ENCODE results near the gene RPS6KB1. TPM values are rescaled to one million over a fixed set of nuclear protein-coding genes. Genes with fewer than 3 reads are reported as not detected.
"Not testable (repeated sequence)": the region's sequence is repeated elsewhere in the genome, so short reads cannot be mapped to it uniquely, and the experiment has no call there.

The RPS6KB1 gene
- polyA plus RNA-seq, 4 donors: 6.5 to 25.8 (median 9.8) TPM

- H3K27me3 ChIP-seq (ENCODE audit: control insufficient read depth in 3 of 3, insufficient read depth in 3 of 3, low read length in 3 of 3); H3K4me3 ChIP-seq (ENCODE audit: low read depth in 1 of 3, low read length in 3 of 3); FAIRE-seq; H3K36me3 ChIP-seq (ENCODE audit: control insufficient read depth in 3 of 3, insufficient read depth in 2 of 3, low read depth in 1 of 3, low read length in 3 of 3); H3K9me3 ChIP-seq (ENCODE audit: control insufficient read depth in 2 of 2, insufficient read depth in 1 of 2, low read depth in 1 of 2, low read length in 1 of 2): not testable (repeated sequence)
- Histone ChIP-seq H3K4me1 (ENCODE audit: control insufficient read depth in 3 of 3, insufficient read depth in 2 of 3, low read depth in 1 of 3, low read length in 2 of 3) (peaks cover 3 to 52% (median 10%) of the 10 kb centered on the region in 3 donors), H3K27ac (ENCODE audit: low read depth in 1 of 3, low read length in 2 of 3) (peak overlapping the region in 1 of 3 donors; percentile 51)
- DNase-seq: peak in 1 of 2 donors; percentile 32
- WGBS, 3 donors: 43 to 76% (median 56%) methylated on average over 13 to 15 of the region's 15 CpGs
These were observed 42.6 kb upstream of the RPS6KB1 start for GRCh38 chr17:59850311-59850710.

- Histone ChIP-seq H3K36me3 (ENCODE audit: control insufficient read depth in 3 of 3, insufficient read depth in 2 of 3, low read depth in 1 of 3, low read length in 3 of 3) (no peaks in the 10 kb centered on the region), H3K4me1 (ENCODE audit: control insufficient read depth in 3 of 3, insufficient read depth in 2 of 3, low read depth in 1 of 3, low read length in 2 of 3) (peaks cover 0 to 46% (median 10%) of the 10 kb centered on the region in 3 donors), H3K9me3 (ENCODE audit: control insufficient read depth in 2 of 2, insufficient read depth in 1 of 2, low read depth in 1 of 2, low read length in 1 of 2) (no peaks in the 10 kb centered on the region), H3K4me3 (ENCODE audit: low read depth in 1 of 3, low read length in 3 of 3) (no peak overlapping the region), H3K27ac (ENCODE audit: low read depth in 1 of 3, low read length in 2 of 3) (peak overlapping the region in 2 of 3 donors; percentile 7 to 51), H3K27me3 (ENCODE audit: control insufficient read depth in 3 of 3, insufficient read depth in 3 of 3, low read length in 3 of 3) (no peaks in the 10 kb centered on the region)
- FAIRE-seq (no peak), DNase-seq (no peak)
- WGBS, 3 donors: 56 to 76% (median 70%) methylated on average over 14 of the region's 14 CpGs
These were observed 41.2 kb upstream of the RPS6KB1 start for GRCh38 chr17:59851439-59852375.

GRCh38 chr17:59852847-59853167 is 40.1 kb upstream of the RPS6KB1 start:
- not testable (repeated sequence) for DNase-seq; H3K9me3 ChIP-seq (ENCODE audit: control insufficient read depth in 2 of 2, insufficient read depth in 1 of 2, low read depth in 1 of 2, low read length in 1 of 2); H3K36me3 ChIP-seq (ENCODE audit: control insufficient read depth in 3 of 3, insufficient read depth in 2 of 3, low read depth in 1 of 3, low read length in 3 of 3); FAIRE-seq; H3K27me3 ChIP-seq (ENCODE audit: control insufficient read depth in 3 of 3, insufficient read depth in 3 of 3, low read length in 3 of 3); H3K4me3 ChIP-seq (ENCODE audit: low read depth in 1 of 3, low read length in 3 of 3)
- peaks cover 0 to 38% (median 10%) of the 10 kb centered on the region in 3 donors for H3K4me1 ChIP-seq (ENCODE audit: control insufficient read depth in 3 of 3, insufficient read depth in 2 of 3, low read depth in 1 of 3, low read length in 2 of 3)
- H3K27ac ChIP-seq (ENCODE audit: low read depth in 1 of 3, low read length in 2 of 3): peak overlapping the region in 1 of 3 donors; percentile 77
- WGBS, 3 donors: 97% methylated on average over 7 of the region's 7 CpGs

GRCh38 chr17:59853168-59853918 is 39.6 kb upstream of the RPS6KB1 start:
- Histone ChIP-seq H3K27me3 (ENCODE audit: control insufficient read depth in 3 of 3, insufficient read depth in 3 of 3, low read length in 3 of 3) (no peaks in the 10 kb centered on the region), H3K4me3 (ENCODE audit: low read depth in 1 of 3, low read length in 3 of 3) (no peak overlapping the region), H3K36me3 (ENCODE audit: control insufficient read depth in 3 of 3, insufficient read depth in 2 of 3, low read depth in 1 of 3, low read length in 3 of 3) (no peaks in the 10 kb centered on the region), H3K27ac (ENCODE audit: low read depth in 1 of 3, low read length in 2 of 3) (peak overlapping the region in 1 of 3 donors; percentile 77), H3K9me3 (ENCODE audit: control insufficient read depth in 2 of 2, insufficient read depth in 1 of 2, low read depth in 1 of 2, low read length in 1 of 2) (no peaks in the 10 kb centered on the region), H3K4me1 (ENCODE audit: control insufficient read depth in 3 of 3, insufficient read depth in 2 of 3, low read depth in 1 of 3, low read length in 2 of 3) (peaks cover 0 to 35% (median 10%) of the 10 kb centered on the region in 3 donors)
- peak; percentile 72 to 81 for DNase-seq
- no peak for FAIRE-seq
- 49 to 62% (median 57%) methylated on average over 14 of the region's 14 CpGs for WGBS, 3 donors

- not testable (repeated sequence) for H3K27me3 ChIP-seq (ENCODE audit: control insufficient read depth in 3 of 3, insufficient read depth in 3 of 3, low read length in 3 of 3); H3K9me3 ChIP-seq (ENCODE audit: control insufficient read depth in 2 of 2, insufficient read depth in 1 of 2, low read depth in 1 of 2, low read length in 1 of 2); H3K4me3 ChIP-seq (ENCODE audit: low read depth in 1 of 3, low read length in 3 of 3); DNase-seq; H3K36me3 ChIP-seq (ENCODE audit: control insufficient read depth in 3 of 3, insufficient read depth in 2 of 3, low read depth in 1 of 3, low read length in 3 of 3); FAIRE-seq
- Histone ChIP-seq H3K4me1 (ENCODE audit: control insufficient read depth in 3 of 3, insufficient read depth in 2 of 3, low read depth in 1 of 3, low read length in 2 of 3) (peaks cover 0 to 28% (median 10%) of the 10 kb centered on the region in 3 donors), H3K27ac (ENCODE audit: low read depth in 1 of 3, low read length in 2 of 3) (peak overlapping the region in 1 of 3 donors; percentile 77)
- WGBS, 3 donors: 92 to 95% (median 94%) methylated on average over 10 of the region's 10 CpGs
These were observed 38.8 kb upstream of the RPS6KB1 start for GRCh38 chr17:59853919-59854729.

GRCh38 chr17:59856859-59857794 is 35.8 kb upstream of the RPS6KB1 start:
- Histone ChIP-seq H3K9me3 (ENCODE audit: control insufficient read depth in 2 of 2, insufficient read depth in 1 of 2, low read depth in 1 of 2, low read length in 1 of 2) (no peaks in the 10 kb centered on the region), H3K27ac (ENCODE audit: low read depth in 1 of 3, low read length in 2 of 3) (no peak overlapping the region), H3K4me3 (ENCODE audit: low read depth in 1 of 3, low read length in 3 of 3) (no peak overlapping the region), H3K36me3 (ENCODE audit: control insufficient read depth in 3 of 3, insufficient read depth in 2 of 3, low read depth in 1 of 3, low read length in 3 of 3) (peaks cover 0 to 11% (median 0%) of the 10 kb centered on the region in 3 donors), H3K27me3 (ENCODE audit: control insufficient read depth in 3 of 3, insufficient read depth in 3 of 3, low read length in 3 of 3) (no peaks in the 10 kb centered on the region), H3K4me1 (ENCODE audit: control insufficient read depth in 3 of 3, insufficient read depth in 2 of 3, low read depth in 1 of 3, low read length in 2 of 3) (peaks cover 0 to 22% (median 5%) of the 10 kb centered on the region in 3 donors)
- 76 to 88% (median 85%) methylated on average over 3 of the region's 3 CpGs for WGBS, 3 donors
- DNase-seq (no peak), FAIRE-seq (no peak)

GRCh38 chr17:59858167-59858816 is 34.6 kb upstream of the RPS6KB1 start:
- DNase-seq: no peak
- Histone ChIP-seq H3K27ac (ENCODE audit: low read depth in 1 of 3, low read length in 2 of 3) (no peak overlapping the region), H3K27me3 (ENCODE audit: control insufficient read depth in 3 of 3, insufficient read depth in 3 of 3, low read length in 3 of 3) (no peaks in the 10 kb centered on the region), H3K4me3 (ENCODE audit: low read depth in 1 of 3, low read length in 3 of 3) (no peak overlapping the region), H3K4me1 (ENCODE audit: control insufficient read depth in 3 of 3, insufficient read depth in 2 of 3, low read depth in 1 of 3, low read length in 2 of 3) (peaks cover 0 to 13% (median 0%) of the 10 kb centered on the region in 3 donors), H3K9me3 (ENCODE audit: control insufficient read depth in 2 of 2, insufficient read depth in 1 of 2, low read depth in 1 of 2, low read length in 1 of 2) (no peaks in the 10 kb centered on the region), H3K36me3 (ENCODE audit: control insufficient read depth in 3 of 3, insufficient read depth in 2 of 3, low read depth in 1 of 3, low read length in 3 of 3) (peaks cover 0 to 16% (median 0%) of the 10 kb centered on the region in 3 donors)
- no peak for FAIRE-seq
- WGBS, 3 donors: 81 to 89% (median 88%) methylated on average over 5 of the region's 5 CpGs
